Glomerular endothelial cell (primary cell): ENCODE results near the gene GDNF. TPM values are rescaled to one million over a fixed set of nuclear protein-coding genes. Genes with fewer than 3 reads are reported as not detected.

Experiments
- DNase-seq: peaks from one replicate; pipeline ENCODE4 v3.0.0-alpha.2; 2011; ENCODE audit warnings: low read depth, low spot score; ENCODE audit errors: extremely low read depth
- total RNA-seq: library from RNA; depleted of rRNA; stranded (reverse); fragments of >200 nt; gene quantifications from 2 replicates; pipeline ENCODE4 v1.2.3, GENCODE V29; 2015

Gene GDNF
- total RNA-seq, 1 donor from 2014 or later: not detected

GRCh38 chr5:37849641-37850040, 9.8 kb upstream of the GDNF start:
- no peak for DNase-seq

- no peak for DNase-seq
Measured at GRCh38 chr5:37847978-37848425, 8.2 kb upstream of the GDNF start.

DNA sequence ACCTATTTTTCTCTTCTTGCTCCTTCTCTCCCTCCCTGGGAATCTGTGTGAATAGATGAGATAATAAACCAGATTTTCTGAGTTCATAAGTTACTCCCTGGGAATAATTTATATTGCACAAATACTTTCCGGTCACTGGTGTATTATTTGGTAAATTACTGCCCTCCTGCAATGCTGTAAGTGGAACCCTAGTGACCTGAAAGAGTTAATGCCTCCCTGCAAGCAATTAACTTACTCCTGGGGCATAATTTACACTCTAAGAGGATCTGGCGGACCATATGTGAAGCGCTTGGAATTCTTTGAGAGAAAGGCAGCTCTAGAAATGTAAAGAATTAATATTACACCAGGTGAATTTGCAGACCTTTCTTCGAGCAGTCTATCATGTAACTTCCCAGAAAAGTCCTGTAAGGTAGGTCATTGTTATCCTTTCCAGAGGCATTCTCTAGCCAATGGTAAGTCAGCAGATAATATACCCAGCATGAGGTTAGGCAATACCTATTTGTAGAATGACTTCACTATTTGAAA, 7.0 kb upstream of the GDNF start:
- DNase-seq: no peak

GRCh38 chr5:37844009-37844408, 4.2 kb upstream of the GDNF start:
- DNase-seq: no peak

GRCh38 chr5:37842048-37842447, 2.2 kb upstream of the GDNF start:
- no peak for DNase-seq

GRCh38 chr5:37841203-37841602, 1.4 kb upstream of the GDNF start:
- DNase-seq: no peak

- DNase-seq: no peak
Measured at GRCh38 chr5:37840053-37841034, 503 bp upstream of the GDNF start.

DNA sequence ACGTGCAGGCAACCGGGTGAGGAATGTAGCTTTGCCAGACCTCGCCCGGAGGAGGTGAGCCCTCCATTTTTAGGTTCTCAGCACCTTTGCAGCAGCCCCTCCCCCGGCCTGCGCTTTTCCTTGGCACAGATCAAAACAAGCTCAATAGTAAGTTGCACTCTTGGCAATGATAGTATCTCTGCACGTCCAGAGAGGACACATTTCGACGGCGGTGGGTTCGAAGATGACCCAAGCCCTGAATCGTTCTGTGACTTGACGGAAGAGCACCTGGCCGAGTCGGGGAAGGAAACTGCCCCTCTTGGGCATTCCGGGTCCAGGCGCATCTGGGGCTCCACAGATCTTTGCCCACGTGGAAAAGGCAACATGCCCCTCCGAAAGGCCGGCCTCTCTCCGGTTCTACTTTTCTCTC, 904 bp downstream of the GDNF start:
- DNase-seq: no peak

- DNase-seq: no peak
Measured at GRCh38 chr5:37838152-37838932, 1.5 kb downstream of the GDNF start.

DNA sequence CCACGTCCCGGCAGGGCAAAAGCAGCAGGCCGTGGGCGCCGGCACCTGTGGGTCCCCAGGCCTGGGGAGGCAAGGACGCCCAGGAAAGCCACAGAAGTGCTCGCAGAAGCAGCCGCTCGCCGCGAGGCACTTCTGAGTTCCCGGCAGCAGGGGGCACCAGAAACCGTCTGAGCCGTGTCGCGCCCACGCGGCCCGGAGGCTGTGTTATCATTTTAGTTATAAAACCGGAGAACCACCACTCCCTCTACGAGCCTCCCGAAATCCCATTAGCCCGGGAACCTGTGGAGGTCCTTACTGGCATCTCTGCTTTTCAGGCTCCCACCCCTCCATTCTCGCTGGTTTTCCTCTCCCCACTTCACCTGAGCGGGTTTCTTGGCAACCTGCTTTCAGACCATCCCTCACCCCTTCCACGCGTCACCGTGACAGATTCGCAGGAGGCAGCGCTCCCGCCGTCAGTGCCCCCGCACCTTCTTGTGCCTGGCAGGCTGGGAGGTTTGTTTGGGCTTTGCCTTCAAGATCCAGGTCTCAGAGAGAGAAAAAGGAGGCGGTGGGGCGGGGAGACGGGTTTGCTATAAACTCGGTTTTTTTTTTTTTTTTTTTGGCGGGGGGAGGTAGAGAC, 2.3 kb downstream of the GDNF start:
- DNase-seq: no peak

- DNase-seq: no peak
Measured at GRCh38 chr5:37836592-37837413, 3.0 kb downstream of the GDNF start.

DNA sequence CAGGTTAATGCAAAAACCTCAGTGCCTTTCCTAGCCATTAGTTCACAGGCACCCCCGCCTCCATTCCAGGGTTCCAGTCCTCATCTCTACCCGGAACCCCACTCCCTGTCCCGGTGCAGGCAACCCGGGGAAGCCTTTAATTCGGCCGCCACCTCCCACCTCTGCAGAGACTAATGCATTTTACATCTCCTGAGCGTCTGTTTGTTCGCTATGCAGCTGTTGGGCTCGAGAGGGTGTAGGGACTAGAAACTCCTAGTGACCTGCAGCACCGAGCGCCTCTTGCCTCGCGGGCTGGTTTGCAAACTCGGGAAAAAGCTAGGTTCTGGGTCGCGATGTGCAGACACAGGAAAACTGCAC, 3.6 kb downstream of the GDNF start:
- no peak for DNase-seq

- no peak for DNase-seq
Measured at GRCh38 chr5:37835380-37835973, 4.4 kb downstream of the GDNF start.

DNA sequence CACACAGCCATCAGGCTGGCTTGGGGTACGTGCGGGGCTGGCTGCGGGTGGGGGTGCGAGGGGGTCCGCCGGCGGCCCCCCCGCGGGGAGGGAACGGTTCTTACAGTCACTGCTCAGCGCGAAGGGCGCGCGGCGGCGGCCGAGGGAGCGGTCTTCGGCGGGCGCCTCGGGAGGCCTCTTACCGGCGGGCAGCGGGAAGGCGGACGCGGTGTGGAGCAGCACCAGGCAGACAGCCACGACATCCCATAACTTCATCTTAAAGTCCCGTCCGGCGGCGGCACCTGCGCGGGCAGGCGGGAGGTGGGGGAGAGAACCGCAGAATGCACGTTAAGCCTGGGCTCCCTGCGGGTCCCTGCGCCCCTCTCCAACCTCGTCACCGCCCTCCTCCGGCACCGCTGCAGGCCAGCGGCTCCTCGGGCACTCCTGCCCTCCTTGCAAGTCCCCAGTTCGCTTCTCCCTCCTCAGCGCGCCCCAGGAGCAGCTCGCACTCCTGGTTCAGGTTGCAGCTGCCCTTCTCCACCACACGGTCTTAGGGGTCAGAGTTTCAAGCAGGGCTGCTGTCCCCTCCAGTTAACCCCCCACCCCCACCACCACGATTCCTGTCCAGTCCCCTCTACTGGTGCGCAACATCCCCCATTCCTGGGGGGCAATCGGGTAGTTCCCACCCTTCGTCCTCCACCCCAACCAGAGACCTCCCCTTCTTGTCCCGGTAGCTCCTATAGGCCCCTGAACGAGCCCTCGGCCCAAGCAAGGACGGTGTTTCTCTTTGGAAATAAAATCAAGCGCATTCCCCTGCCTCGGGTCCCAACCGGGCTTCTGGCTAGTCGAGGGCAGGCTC, 5.1 kb downstream of the GDNF start:
- no peak for DNase-seq

DNA sequence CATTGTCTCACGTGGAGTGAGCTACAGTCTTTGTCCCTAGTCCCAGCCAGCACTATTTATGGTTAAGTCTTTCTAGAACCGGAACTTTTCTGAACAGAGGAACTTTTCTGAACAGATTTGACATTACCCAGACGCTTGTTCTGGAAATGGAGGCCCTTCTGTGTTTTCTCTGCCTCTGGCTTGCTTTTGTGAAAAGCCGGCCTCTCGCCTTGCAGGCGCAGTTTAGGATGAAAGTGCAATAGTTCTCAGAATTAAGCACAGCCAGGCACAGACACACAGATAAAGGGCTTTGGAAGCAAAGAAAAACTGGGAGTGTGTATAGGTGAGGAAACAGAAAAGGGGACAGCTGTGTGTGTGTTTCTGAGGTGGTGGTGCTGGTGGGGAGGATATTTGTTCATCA, 5.9 kb downstream of the GDNF start:
- DNase-seq: no peak

- no peak for DNase-seq
Measured at GRCh38 chr5:37831821-37832534, 7.9 kb downstream of the GDNF start.

DNA sequence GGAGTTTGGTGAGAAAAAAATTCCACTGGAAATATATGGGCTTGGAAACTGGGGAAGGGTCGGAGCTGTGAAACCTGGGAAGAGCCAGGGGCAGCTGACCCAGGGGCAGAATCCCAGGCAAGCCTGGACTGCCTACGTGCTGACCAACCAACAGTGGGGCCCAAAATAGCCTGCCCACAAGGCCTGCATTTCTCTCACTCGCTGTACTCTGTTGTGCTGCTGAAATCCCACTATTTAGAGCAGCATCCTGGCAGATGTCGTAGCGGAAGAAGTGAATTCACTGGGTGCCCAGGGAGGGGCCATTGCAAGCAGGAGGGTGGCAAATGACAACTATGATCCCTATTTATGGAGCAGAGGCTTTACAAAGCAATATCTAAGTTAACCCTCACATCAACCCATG, 9.5 kb downstream of the GDNF start:
- no peak for DNase-seq

GRCh38 chr5:37825334-37825915, 14.4 kb downstream of the GDNF start:
- no peak for DNase-seq
